Cardiac septum (tissue), 1 donor: Measurements from ENCODE around the gene BCL2A1. TPM values are rescaled to one million over a fixed set of nuclear protein-coding genes. Genes with fewer than 3 reads are reported as not detected.

Experiments
- total RNA-seq: library from RNA; stranded (reverse); fragmentation: NEBNext Ultra II Directional; extraction: Animal tissue kit (Norgen Biotek cat#: 25700); gene quantifications from one replicate; pipeline ENCODE4 v1.2.1, GENCODE V29; 2021
- donor health status: DM: no; HTN: no; CAD: no.

Gene BCL2A1
- total RNA-seq, 1 donor from 2014 or later, result 1.1 TPM

Other genes starting within 250 kb of the BCL2A1 start
- 16.7 TPM for gene MTHFS, start 74.2 kb downstream of the BCL2A1 start, total RNA-seq
- 64.8 TPM for gene ZFAND6, start 88.5 kb upstream of the BCL2A1 start, total RNA-seq
- gene FAH, start 181.8 kb upstream of the BCL2A1 start, total RNA-seq, result 25.2 TPM